T-cell (primary cell): Measurements from ENCODE around the gene SPRR3. TPM values are rescaled to one million over a fixed set of nuclear protein-coding genes. Genes with fewer than 3 reads are reported as not detected.

Experiments used
- ATAC-seq, 4 experiments: fragments of 200-7000 bp in 3 of 4; fragments of 150-1000 bp in 1 of 4; cut with Tn5 transposase; replicated peaks in 1 of 4; 1 replicate in 3 of 4; 2 replicates in 1 of 4; pipeline ENCODE4 v1.10.0; 2021; ENCODE audit warnings: moderate library complexity in 3 of 4, mild to moderate bottlenecking in 2 of 4, moderate number of reproducible peaks in 1 of 4
- CTCF ChIA-PET, 2 donors: fragments of 300-600 bp; sonication (Branson Sonifier 250); formaldehyde crosslinking; loops; one replicate each; lab custom pipeline; 2022; ENCODE audit warnings: antibody characterized with exemption in 2 of 2; lab: Charles Lee
- POLR2A ChIA-PET, 2 donors: fragments of 300-600 bp; sonication (Branson Sonifier 250); formaldehyde crosslinking; loops; one replicate each; lab custom pipeline; 2022; ENCODE audit warnings: antibody characterized with exemption in 2 of 2; lab: Charles Lee
- DNase-seq, 35 experiments: peaks; one replicate each; pipeline versions ENCODE4 v3.0.0 to v3.0.0-alpha.2; 2013 to 2023
- H3K27ac ChIP-seq: one replicate; pipeline ENCODE4 v1.5.1; 2013; ENCODE audit warnings: low read length
- H3K27me3 ChIP-seq, 2 experiments: replicated peaks in 1 of 2; 1 replicate in 1 of 2; 2 replicates in 1 of 2; pipeline versions ENCODE4 v1.6.1 to v1.7.0; 2013; ENCODE audit warnings: low read length in 1 of 2, mixed read lengths in 1 of 2; ENCODE audit not compliant: control insufficient read depth in 2 of 2, insufficient read depth in 2 of 2; ENCODE audit errors: extremely low read depth in 1 of 2
- H3K36me3 ChIP-seq, 2 donors: 1 replicate in 1 of 2; 2 replicates in 1 of 2; pipeline versions ENCODE4 v1.6.1 to v1.7.0; 2013; ENCODE audit warnings: low read length in 1 of 2; ENCODE audit not compliant: control insufficient read depth in 2 of 2, insufficient read depth in 1 of 2; ENCODE audit errors: extremely low read depth in 1 of 2
- H3K4me1 ChIP-seq, 2 experiments: 1 replicate in 1 of 2; 2 replicates in 1 of 2; pipeline versions ENCODE4 v1.6.1 to v1.7.0; 2013; ENCODE audit warnings: low read length in 2 of 2, mixed read lengths in 1 of 2; ENCODE audit not compliant: insufficient read depth in 2 of 2, control insufficient read depth in 1 of 2; ENCODE audit errors: extremely low read depth in 1 of 2
- H3K4me3 ChIP-seq, 2 donors: 1 replicate in 1 of 2; 2 replicates in 1 of 2; pipeline versions ENCODE4 v1.5.1 to v1.7.0; 2013; ENCODE audit warnings: mild to moderate bottlenecking in 2 of 2, low read length in 1 of 2, moderate library complexity in 1 of 2; ENCODE audit not compliant: control insufficient read depth in 1 of 2; ENCODE audit errors: extremely low read depth in 1 of 2
- H3K9me3 ChIP-seq: 2 replicates; pipeline ENCODE4 v1.7.0; 2013
- H3K27ac Mint-ChIP-seq, 2 donors: one replicate each; pipeline ENCODE4 v1.8.0; 2020 to 2021; ENCODE audit warnings: mild to moderate bottlenecking in 2 of 2, mixed read lengths in 2 of 2
- H3K27me3 Mint-ChIP-seq, 2 donors: one replicate each; pipeline ENCODE4 v1.8.0; 2021 to 2022; ENCODE audit warnings: mixed read lengths in 2 of 2
- H3K36me3 Mint-ChIP-seq: one replicate; pipeline ENCODE4 v1.8.0; 2021; ENCODE audit warnings: mixed read lengths
- H3K4me1 Mint-ChIP-seq, 3 donors: one replicate each; pipeline ENCODE4 v1.8.0; 2020 to 2022; ENCODE audit warnings: mixed read lengths in 3 of 3, mild to moderate bottlenecking in 1 of 3
- H3K4me3 Mint-ChIP-seq, 3 donors: one replicate each; pipeline ENCODE4 v1.8.0; 2020 to 2022; ENCODE audit warnings: mild to moderate bottlenecking in 3 of 3, mixed read lengths in 3 of 3, moderate library complexity in 3 of 3
- H3K9me3 Mint-ChIP-seq, 3 donors: one replicate each; pipeline ENCODE4 v1.8.0; 2020 to 2022; ENCODE audit warnings: mixed read lengths in 3 of 3
- WGBS: methylation state at CpG from one replicate; pipeline ENCODE4 v1.1.5; 2013; ENCODE audit warnings: missing lambda C conversion rate; ENCODE audit not compliant: insufficient coverage; 5-methylcytosine and 5-hydroxymethylcytosine counted together
- total RNA-seq, 35 experiments: library from RNA in 6 of 35; stranded (reverse) in 6 of 35; fragments of 120-200 nt in 1 of 35; gene quantifications; one replicate each; pipeline versions ENCODE4 v1.2.1 to v1.2.4 and lab custom pipeline; 2013 to 2026

Gene SPRR3
- total RNA-seq, 5 donors from 2014 or later (not counting 1 experiment from before 2014, with no cell fraction given): not detected

DNA sequence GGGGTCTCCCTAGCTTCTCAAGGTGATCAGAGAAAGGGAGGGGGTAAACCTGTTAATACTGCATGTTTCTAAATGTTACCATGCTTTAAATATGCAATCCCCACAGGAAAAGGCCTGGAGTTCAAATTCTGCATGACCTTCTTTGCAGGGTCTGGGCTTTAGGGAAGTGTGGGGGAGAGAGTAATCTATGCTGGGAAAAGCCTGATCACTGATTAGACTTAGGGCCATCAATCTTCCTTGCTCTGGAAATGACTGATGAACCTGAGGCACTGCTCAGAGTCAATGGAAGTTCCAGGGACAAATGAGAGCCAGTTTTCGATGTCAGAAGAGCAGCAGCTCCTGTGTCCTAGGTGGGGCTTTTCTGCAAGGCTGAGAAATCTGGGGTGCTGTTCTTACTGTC, 20.9 kb upstream of the SPRR3 start:
- Mint-ChIP-seq H3K27me3 (peaks cover 29 to 50% of the 10 kb centered on the region in 2 donors), H3K4me1 (no peaks in the 10 kb centered on the region), H3K4me3 (no peak overlapping the region), H3K9me3 (no peaks in the 10 kb centered on the region), H3K27ac (no peak overlapping the region), H3K36me3 (no peaks in the 10 kb centered on the region)
- POLR2A ChIA-PET: no interaction called here
- 67% methylated on average over 1 of the region's 1 CpG for WGBS
- Histone ChIP-seq H3K27me3 (peaks cover 0 to 18% of the 10 kb centered on the region in 2 experiments), H3K9me3 (no peaks in the 10 kb centered on the region), H3K4me3 (no peak overlapping the region), H3K27ac (no peak overlapping the region), H3K4me1 (no peaks in the 10 kb centered on the region), H3K36me3 (no peaks in the 10 kb centered on the region)
- no peak for DNase-seq
- CTCF ChIA-PET: no interaction called here
- ATAC-seq: no peak

DNA sequence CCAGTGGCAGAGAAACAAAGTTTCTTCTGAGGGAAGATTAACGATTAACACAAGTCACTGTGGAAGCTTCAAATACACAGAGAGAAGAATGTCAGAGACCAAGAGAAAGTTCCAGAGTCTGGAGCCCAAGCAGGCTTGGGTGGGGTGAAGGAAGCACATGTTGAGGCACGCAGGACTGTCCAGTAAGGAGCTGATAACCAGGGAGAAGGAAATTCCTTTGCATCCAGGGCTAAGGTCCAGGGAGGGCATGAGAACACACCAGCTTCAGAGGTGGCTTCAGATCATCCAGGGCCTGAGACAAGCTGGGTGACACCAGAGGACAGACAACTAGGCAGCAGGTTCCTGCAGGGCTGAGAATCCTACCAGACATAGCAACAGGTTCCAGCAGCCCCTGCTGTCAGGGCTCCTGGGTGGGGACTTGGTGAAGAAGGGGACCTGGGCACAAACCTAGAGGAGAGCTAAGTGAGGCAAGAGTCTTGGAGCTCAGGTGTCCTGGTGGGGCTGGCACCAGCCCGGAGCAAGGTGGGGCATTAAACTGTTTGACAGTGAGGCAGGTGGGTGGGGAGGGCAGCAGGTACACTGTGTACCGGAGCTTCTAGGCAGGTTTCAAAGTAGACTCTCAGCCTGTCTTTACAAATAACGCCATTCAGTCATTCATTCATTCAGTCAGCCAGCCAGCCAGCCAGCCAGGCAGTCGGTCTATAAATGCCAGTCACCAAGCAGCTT, 20.2 kb upstream of the SPRR3 start:
- H3K36me3 ChIP-seq: no peaks in the 10 kb centered on the region
- no peaks in the 10 kb centered on the region for H3K9me3 ChIP-seq
- H3K4me3 Mint-ChIP-seq: no peak overlapping the region
- no peak overlapping the region for H3K27ac ChIP-seq
- peaks cover 0 to 20% of the 10 kb centered on the region in 2 experiments for H3K27me3 ChIP-seq
- CTCF ChIA-PET: no interaction called here
- no peak for DNase-seq
- no peak for ATAC-seq
- H3K4me3 ChIP-seq: no peak overlapping the region
- no peak overlapping the region for H3K27ac Mint-ChIP-seq
- H3K27me3 Mint-ChIP-seq: peaks cover 27 to 56% of the 10 kb centered on the region in 2 donors
- no peaks in the 10 kb centered on the region for H3K4me1 Mint-ChIP-seq
- POLR2A ChIA-PET: no interaction called here
- H3K36me3 Mint-ChIP-seq: no peaks in the 10 kb centered on the region
- peaks cover 0 to 3% (median 0%) of the 10 kb centered on the region in 3 donors for H3K9me3 Mint-ChIP-seq
- 65% methylated on average over 2 of the region's 6 CpGs for WGBS
- no peaks in the 10 kb centered on the region for H3K4me1 ChIP-seq

DNA sequence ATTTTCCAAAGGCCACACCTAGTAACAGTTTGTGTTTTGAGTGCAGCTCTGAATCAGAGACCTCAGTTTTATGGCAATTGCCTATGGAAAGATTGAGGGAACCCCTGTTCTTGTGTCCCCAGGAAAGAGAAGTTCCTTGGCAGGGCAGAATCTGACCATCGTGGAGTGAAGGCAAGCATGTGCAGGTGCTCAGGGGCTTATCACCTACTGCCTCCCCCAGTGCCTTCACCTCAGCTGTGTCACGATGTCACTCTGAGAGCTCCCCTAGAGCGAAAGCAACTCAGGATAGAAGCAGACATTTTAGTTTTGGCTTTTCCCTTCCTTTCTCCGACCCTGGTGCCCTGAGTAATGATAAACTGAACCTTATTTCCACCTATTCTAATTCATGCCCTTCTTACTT, 19.5 kb upstream of the SPRR3 start:
- Mint-ChIP-seq H3K9me3 (peaks cover 0 to 5% (median 0%) of the 10 kb centered on the region in 3 donors), H3K27me3 (peaks cover 29 to 59% of the 10 kb centered on the region in 2 donors), H3K36me3 (no peaks in the 10 kb centered on the region), H3K27ac (no peak overlapping the region), H3K4me1 (no peaks in the 10 kb centered on the region), H3K4me3 (no peak overlapping the region)
- peaks cover 0 to 20% of the 10 kb centered on the region in 2 experiments for H3K27me3 ChIP-seq
- no peaks in the 10 kb centered on the region for H3K4me1 ChIP-seq
- H3K9me3 ChIP-seq: no peaks in the 10 kb centered on the region
- ATAC-seq (no peak), DNase-seq (no peak)
- ChIA-PET POLR2A (no interaction called here), CTCF (no interaction called here)
- no peak overlapping the region for H3K27ac ChIP-seq
- 78% methylated on average over 3 of the region's 4 CpGs for WGBS
- no peaks in the 10 kb centered on the region for H3K36me3 ChIP-seq
- H3K4me3 ChIP-seq: no peak overlapping the region

DNA sequence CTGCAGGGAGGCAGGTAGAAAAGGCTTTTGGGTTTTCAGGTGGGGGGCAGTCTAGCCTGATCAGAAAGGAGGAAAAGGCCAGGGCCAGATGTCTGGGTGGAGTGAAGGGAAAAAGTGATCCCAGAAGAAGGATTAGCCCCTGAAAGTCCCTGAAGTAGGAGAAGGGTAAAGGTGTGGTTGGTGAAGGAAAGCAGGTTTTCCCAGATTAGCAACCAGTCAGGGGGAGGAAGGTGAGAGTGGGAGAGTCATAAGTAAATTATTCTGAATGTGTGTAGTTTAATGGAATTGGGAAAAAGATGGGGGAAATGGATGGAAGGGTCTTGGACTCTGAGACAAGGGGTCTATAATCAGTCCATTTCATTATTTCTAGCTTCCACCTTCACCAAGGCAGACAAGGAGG, 18.3 kb upstream of the SPRR3 start:
- ChIA-PET CTCF (no interaction called here), POLR2A (no interaction called here)
- Histone ChIP-seq H3K27me3 (peaks cover 0 to 20% of the 10 kb centered on the region in 2 experiments), H3K4me3 (no peak overlapping the region), H3K36me3 (no peaks in the 10 kb centered on the region), H3K27ac (no peak overlapping the region), H3K4me1 (no peaks in the 10 kb centered on the region), H3K9me3 (no peaks in the 10 kb centered on the region)
- DNase-seq (no peak), ATAC-seq (no peak)
- Mint-ChIP-seq H3K27me3 (peaks cover 33 to 55% of the 10 kb centered on the region in 2 donors), H3K27ac (no peak overlapping the region), H3K4me3 (no peak overlapping the region), H3K9me3 (peaks cover 0 to 5% (median 2%) of the 10 kb centered on the region in 3 donors), H3K4me1 (no peaks in the 10 kb centered on the region), H3K36me3 (no peaks in the 10 kb centered on the region)

DNA sequence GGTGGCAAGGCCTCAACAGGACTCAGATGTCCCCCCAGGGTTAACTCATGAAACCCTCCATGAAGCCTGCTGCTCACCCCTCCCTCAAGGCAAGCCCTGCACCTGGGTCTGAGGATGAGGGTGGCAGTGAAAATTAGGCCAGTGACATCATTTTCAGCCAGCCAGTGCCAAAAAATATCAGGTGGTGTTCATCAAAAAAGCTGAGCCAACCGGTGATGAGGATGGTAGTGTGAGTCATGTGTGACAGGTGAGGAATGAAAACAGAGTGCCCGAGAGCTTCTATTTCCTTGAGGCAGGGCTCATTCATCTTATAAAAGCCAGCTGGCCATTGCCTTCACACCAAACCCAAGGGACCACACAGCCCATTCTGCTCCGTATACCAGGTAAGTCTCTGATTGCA, 17.8 kb upstream of the SPRR3 start, which contains the start of gene SPRR1A:
Gene SPRR1A, plus strand, starts transcription at position 339 of the 400 bp plus-strand sequence. CDS start 1,150 bp downstream, outside the sequence.
- no peak within 1 kb of the TSS for H3K27ac Mint-ChIP-seq

DNA sequence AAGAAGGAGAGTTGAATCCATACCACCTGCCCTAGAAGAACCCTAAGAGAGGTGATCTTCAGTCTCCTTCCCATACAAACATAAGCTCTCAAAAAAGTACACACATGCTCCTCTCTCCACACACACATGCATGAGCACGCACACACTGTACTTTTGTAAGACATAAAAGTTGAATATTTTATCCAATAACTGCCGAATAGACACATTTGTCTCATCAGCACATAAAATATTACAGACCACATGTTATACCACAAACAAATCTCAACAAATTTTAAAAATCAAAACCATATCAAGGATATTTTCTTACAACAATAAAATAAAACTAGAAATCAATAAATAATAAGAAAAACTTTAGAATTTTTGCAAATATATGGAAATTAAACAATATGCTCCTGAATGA, 15.0 kb upstream of the SPRR3 start:
- Histone ChIP-seq H3K36me3 (no peaks in the 10 kb centered on the region), H3K27ac (no peak overlapping the region), H3K27me3 (peaks cover 0 to 20% of the 10 kb centered on the region in 2 experiments), H3K9me3 (no peaks in the 10 kb centered on the region), H3K4me1 (no peaks in the 10 kb centered on the region), H3K4me3 (no peak overlapping the region)
- ChIA-PET POLR2A (no interaction called here), CTCF (no interaction called here)
- no peaks in the 10 kb centered on the region for H3K36me3 Mint-ChIP-seq
- H3K4me1 Mint-ChIP-seq: no peaks in the 10 kb centered on the region
- peaks cover 40 to 43% of the 10 kb centered on the region in 2 donors for H3K27me3 Mint-ChIP-seq
- H3K4me3 Mint-ChIP-seq: no peak overlapping the region
- peaks cover 0 to 5% (median 2%) of the 10 kb centered on the region in 3 donors for H3K9me3 Mint-ChIP-seq
- DNase-seq (no peak), ATAC-seq (no peak)
- H3K27ac Mint-ChIP-seq: no peak overlapping the region
- no CpG with 5 or more reads among the region's 2 CpGs for WGBS

More for the DNA sequence above, 17.8 kb upstream of the SPRR3 start, which contains the start of gene SPRR1A:
- 80% methylated on average over 1 of the region's 3 CpGs for WGBS
- Mint-ChIP-seq H3K4me3 (no peak within 1 kb of the TSS), H3K27me3 (peaks cover 38 to 55% of the 10 kb centered on the region in 2 donors), H3K9me3 (peaks cover 0 to 5% (median 2%) of the 10 kb centered on the region in 3 donors), H3K36me3 (no peaks in the 10 kb centered on the region), H3K4me1 (no peaks in the 10 kb centered on the region)
- no peaks in the 10 kb centered on the region for H3K36me3 ChIP-seq
- CTCF ChIA-PET: no interaction called here
- POLR2A ChIA-PET: no interaction called here
- no peaks in the 10 kb centered on the region for H3K9me3 ChIP-seq
- ATAC-seq (no peak), DNase-seq (no peak)
- H3K4me1 ChIP-seq: no peaks in the 10 kb centered on the region
- H3K4me3 ChIP-seq: no peak within 1 kb of the TSS
- no peak within 1 kb of the TSS for H3K27ac ChIP-seq
- peaks cover 0 to 20% of the 10 kb centered on the region in 2 experiments for H3K27me3 ChIP-seq
